NCI-H146 treated with DMSO at 0.1 percent for 48 hours (cell line): ENCODE data around the gene CRHR1.
A peak's percentile ranks its signal among the peaks of the same experiment; 100 is the strongest.
"Not testable (repeated sequence)": the region's sequence is repeated elsewhere in the genome, so short reads cannot be mapped to it uniquely, and the experiment has no call there.

ENCODE experiments used
- DNase-seq: peaks from one replicate; lab custom pipeline; 2025; ENCODE audit not compliant: unreplicated experiment; lab: John Stamatoyannopoulos, UW

Gene CRHR1

GRCh38 chr17:45784293-45784740 is at the start of gene CRHR1:
TSS of gene CRHR1 (plus strand) at chr17:45784320. CDS start at chr17:45784545, 225 bp downstream.
- DNase-seq = no peak

- no peak for DNase-seq
Observed at GRCh38 chr17:45734598-45734997, 49.5 kb upstream of the CRHR1 start.

GRCh38 chr17:45735488-45735887 is 48.6 kb upstream of the CRHR1 start:
- no peak for DNase-seq

DNA sequence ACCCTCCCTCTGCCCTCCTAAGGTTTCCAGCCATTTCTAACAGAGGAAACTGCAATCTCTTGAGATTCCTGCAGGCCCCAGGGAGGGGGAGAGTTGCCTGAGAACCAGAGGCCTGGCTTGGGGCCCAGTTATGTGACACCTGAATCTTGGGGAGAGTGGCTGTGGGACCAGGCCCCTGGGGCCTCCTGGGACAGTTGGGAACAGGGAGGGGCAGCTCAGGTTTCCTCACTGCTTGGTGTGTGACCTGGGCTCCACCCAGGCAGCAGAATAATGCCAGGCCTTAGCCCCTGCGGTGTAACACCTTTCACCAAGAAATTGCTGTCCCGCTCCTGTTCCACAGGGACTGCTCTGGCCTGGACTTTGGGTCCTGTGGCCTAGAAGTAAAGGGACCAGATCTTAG is 44.3 kb upstream of the CRHR1 start:
- DNase-seq = no peak

- peak; percentile 29 for DNase-seq
Observed at GRCh38 chr17:45740553-45741330, 43.4 kb upstream of the CRHR1 start.

DNA sequence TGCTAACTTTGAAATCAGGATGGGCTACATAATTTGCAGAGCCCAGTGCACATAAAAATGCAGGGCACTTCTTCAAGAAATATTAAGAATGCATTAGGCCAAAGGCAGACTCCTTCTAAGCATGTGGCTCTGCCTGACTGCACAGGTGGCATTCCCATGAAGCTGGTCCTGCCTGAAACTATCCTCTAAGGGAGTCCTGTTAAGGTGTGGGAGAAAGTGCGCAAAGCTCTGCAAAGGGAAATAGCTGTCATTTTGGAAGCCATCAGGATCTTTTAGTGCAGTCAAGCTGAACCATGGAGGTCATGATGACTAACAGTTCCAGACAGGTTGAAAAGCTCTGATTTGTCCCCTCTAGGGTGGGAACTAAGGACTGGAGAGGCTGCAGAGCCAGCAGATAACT is 41.9 kb upstream of the CRHR1 start:
- DNase-seq = no peak

GRCh38 chr17:45743626-45744326 is 40.3 kb upstream of the CRHR1 start:
- no peak for DNase-seq

DNA sequence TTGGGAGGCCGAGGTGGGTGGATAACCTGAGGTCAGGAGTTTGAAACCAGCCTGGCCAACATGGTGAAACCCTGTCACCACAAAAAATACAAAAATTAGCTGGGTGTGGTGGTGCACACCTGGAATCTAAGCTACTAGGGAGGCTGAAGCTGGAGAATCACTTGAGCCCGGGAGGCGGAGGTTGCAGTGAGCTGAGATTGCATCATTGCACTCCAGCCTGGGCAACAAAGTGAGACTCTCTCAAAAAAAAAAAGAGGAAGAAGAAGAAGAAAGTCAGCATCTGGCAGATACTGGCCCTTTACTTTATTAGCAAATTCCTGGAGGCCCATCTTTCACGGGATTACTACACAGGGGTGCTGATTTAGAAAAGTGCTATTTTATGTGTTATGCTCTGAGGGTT is 39.3 kb upstream of the CRHR1 start:
- not testable (repeated sequence) for DNase-seq

DNA sequence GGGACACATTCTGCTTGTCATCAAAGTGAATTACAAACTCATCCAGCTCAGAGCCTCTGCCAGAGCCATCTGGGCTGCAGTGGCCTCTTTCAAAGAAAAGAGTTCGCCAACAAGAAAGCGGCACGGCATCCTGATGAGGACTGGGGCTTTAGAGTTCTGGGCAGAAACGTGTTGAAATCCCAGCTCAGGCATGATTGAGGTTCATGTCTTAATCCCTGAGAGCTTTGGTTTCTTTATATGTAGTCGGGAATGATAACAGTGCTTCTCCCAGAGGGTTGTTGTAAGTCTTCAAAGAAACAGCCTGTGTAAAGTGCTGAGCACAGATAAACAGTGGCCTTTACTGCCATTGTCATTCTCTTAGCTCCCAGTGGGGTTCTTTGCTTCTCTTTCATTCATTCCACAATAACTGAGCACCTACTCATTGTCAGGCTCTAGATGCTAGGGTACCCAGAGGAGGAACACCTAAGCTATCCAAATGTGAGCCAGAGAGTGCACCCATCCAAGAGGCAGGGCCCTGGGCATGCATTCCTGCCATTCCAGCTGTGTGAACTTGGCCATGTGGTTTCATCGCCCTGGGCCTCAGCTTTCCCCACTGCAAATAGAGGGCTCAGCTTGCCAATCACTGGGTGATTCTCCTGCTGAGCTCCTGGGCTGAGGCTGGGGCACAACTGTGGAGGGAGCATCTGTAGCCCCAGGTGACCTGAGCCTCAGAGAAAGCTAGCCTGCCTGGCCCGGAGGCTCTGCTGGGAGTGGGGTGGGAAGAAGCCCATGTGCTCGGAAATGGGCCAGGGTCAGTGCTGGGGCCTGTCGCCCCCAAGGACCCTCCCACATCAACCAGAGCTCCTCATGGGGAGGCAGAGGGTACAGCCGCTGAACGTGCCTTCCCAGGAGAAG is 38.3 kb upstream of the CRHR1 start:
- no peak for DNase-seq

- DNase-seq = no peak
Observed at GRCh38 chr17:45747911-45748310, 36.2 kb upstream of the CRHR1 start.

DNA sequence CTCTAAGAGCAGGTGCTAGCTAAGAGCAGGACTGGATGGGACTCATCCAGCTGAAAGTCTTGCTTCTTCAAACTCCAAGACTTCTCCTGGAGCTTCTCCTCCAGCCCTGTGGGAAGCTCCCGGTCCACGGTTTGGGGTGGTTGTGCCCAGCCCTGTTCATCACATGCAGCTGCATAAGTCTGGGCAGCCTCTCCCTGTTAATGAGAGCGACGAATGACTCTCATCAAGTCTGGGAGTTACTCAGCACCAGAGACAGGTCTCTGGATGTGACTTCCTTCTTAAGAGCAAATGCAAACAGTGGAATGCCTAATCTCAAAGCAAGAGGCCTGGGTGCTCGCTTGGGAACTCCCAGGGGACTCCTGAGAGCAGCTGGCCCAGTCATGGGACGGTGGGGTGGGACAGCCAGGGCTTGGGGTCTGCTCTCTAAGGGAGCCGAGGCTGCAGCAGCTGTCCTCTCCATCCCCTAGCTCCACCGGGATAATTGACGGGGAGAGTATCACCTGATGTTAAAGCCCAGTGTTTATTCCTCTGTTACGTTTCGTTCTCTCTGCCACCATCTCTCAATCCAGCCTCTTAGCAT is 35.3 kb upstream of the CRHR1 start:
- no peak for DNase-seq

DNA sequence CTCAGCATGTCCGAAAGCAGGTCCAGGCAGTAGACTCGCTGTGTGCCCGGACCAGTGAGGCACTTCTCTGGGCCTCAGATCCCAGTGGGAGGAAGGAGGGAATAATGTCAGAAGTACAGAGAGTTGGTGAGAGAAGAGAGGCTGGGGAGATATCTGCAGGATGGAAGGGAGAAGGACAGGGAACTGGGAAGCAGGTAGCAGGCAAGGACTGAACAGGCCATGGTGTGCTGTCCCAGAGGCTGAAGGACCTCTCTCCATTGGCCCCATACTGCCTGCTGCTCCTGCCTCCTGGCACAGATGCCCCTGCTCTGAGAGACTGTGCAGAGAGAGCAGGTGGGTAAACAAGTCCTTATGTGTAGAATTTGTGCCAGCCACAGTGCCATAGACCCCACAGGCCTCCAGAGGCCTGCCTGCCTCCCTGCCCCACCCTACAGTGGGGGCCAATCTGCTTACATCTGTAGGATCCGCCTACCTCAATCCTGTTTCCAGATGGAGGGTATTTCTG is 34.2 kb upstream of the CRHR1 start:
- no peak for DNase-seq

- DNase-seq = no peak
Observed at GRCh38 chr17:45750779-45751440, 33.2 kb upstream of the CRHR1 start.

DNA sequence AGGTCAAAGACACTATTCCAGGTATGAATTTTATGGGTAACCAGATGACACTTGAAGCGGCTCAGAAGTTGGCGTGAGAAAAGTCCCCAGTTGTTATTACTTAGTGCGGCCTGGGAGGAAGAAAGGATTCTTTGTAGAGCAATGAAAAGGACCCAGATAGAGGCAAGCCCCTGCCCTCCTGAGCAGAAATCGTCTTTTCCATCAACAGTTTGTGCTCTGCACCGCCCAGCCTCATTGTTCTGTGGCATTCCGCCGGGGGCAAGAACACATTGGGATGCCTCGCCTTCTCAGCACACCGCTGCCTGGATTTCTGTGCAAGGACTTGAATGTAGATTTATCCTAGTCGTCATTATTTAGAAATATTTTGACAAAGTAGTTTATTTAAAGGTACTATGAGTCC is 32.7 kb upstream of the CRHR1 start:
- no peak for DNase-seq

DNA sequence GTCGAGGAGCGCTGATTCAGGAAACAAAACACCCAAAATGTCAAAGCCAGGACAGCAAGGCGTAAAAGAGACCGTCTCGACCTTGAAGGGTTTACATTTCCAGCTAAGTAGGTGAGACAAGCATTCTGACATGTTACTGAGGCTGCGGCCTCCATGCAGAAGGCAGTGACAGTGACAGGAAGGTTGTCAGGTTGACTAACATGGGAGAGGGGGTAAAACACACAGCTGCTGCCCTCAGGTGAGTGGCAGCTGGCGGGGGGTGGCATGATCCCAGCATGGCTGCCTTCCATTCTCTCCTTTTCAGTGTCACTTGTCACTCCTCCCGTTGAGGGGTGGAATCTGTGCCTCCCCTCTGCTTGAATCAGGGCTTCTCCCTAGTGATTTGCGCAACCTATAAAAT is 31.9 kb upstream of the CRHR1 start:
- DNase-seq = no peak

- DNase-seq = no peak
Observed at GRCh38 chr17:45753645-45754225, 30.4 kb upstream of the CRHR1 start.

DNA sequence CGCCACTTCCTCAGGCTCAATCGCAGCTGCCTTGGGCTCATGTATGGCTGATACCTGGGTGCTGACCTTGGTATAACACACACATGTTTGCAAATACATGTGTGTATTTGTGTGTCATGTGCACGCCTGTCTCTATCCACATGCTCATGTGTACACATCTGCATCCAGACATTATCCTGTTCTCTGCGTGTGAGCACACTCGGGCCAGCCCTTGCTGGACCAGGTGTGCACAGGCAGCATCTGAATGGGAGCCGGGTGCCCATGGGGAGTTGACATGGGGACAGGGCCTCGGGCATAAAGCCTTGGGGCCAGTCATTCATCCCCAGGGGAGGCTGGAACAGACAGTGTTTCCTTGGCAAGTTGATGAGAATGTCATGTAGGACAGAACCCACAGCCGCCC is 29.1 kb upstream of the CRHR1 start:
- peak; percentile 13 for DNase-seq

DNA sequence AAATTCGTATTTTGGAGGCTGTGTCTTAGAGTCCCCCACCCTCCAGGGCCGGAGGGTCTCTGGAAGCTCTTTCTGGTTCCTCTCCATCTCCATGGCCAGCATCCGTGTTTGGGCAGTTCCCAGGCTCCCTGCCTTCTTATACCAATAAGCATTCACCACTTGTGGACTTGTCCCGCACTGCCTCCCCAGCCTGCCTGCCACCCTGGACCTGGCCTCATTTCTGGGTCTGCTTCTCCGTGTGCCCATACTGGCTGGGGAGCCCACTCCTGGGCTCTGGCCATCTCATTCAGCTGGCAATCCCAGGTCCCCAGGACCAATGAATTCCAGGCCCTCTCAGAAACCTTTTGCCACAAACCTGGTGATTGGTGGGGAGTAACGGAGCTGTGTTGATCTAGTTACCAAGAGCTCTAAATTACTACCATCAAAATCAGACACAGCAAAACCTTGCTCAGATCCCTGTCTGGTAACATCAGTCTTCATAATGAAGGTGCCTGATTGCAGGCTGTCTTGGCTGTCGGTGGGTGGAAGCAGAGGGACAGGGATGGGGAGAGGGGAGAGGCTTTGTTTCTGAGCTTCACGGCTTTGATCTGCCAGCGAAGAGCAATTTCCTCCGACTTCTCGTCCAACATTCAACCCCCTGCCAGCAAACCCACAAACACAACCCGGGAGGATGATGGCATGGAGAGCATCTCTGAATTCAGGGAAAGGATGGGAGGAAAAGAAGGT is 27.7 kb upstream of the CRHR1 start:
- no peak for DNase-seq

DNA sequence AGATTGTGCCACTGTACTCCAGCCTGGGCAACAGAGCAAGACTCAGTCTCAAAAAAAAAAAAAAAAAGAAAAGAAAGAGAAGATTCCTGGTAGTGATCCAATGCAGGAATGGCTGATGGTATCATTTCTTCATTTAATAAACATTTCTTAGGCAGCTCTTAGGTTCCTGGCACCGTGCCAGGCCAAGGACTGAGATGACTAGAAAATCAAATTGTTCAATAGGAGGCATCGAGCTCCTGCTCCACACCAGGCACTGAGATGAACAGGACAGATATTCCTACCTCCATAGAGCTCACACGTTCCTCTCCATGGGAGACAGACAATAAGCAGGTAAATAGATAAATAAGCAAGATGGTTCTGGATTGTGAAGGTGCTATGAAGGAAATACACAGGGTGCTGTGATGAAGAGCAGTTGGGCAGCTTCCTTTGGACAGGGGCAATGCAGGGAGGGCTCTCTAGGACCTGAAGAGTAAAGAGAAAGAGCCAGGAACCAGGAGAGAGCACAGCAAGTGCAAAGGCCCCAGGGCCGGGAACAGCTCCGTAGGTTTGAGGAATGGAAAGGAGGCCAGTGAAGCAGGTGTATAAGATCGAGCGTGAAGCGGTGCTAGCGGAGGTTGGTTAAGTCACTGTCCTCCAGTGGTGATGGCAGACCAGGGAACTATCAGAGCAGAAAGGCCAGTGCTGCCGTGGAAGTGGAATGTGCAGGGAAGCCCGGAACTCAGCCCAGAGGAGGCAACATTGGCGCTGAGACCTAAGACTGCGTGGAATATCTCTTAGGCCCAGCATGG is 26.5 kb upstream of the CRHR1 start:
- DNase-seq = no peak
